Activated CD4-positive, CD25-positive, alpha-beta regulatory T cell treated with anti-CD3 and anti-CD28 coated beads, Interleukin-2, amount 50 U/mL, for 72 hours (primary cell): Measurements from ENCODE around the gene AUTS2.

Experiments
- DNase-seq: peaks from one replicate; pipeline ENCODE4 v3.0.0; 2021

AUTS2 gene

GRCh38 chr7:70376561-70377031, 778.3 kb downstream of the AUTS2 start:
- no peak for DNase-seq

- DNase-seq: no peak
These were observed 779.7 kb downstream of the AUTS2 start for GRCh38 chr7:70377957-70378356.

DNA sequence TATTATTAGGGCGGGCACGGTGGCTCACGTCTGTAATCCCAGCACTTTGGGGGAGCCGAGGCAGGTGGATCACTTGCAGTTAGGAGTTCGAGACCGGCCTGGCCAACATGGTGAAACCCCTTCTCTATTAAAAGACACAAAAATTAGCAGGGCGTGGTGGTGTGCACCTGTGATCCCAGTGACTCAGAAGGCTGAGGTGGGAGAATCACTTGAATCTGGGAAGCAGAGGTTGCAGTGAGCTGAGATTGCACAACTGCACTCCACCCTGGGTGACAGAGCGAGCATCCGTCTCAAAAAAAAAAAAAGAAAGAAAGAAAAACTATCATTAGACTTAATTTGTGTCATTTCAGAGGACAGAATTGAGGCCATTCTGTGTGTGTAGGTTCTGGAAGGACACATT, 780.9 kb downstream of the AUTS2 start:
- DNase-seq: no peak

DNA sequence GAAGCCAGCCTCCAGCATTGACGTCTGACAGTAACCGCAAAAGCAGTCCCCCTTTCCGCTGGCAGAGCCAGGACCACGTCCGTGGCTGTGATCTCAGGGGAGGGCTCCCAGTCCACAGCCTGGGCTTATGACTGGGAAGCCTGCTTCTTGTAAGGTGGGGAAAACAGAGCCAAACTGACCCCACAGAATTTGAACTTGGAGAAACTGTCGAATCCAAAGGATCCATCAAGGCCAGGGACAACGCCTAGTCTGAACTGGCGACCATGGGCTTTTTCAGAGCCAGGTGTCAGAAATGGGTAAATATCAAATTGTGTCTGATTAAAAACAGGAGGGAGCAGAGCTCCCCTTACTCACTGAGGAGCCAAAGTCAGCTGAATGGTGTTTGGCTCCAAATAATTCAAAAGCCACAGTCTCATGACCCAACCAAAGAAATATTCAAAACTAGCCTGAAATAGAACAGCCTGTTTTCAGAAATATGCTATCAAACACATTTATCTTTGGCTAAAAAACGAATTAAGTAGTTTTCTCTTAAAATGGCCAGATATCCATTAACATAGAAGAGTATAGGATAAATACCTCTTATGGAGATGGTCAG, 782.2 kb downstream of the AUTS2 start:
- DNase-seq: no peak

DNA sequence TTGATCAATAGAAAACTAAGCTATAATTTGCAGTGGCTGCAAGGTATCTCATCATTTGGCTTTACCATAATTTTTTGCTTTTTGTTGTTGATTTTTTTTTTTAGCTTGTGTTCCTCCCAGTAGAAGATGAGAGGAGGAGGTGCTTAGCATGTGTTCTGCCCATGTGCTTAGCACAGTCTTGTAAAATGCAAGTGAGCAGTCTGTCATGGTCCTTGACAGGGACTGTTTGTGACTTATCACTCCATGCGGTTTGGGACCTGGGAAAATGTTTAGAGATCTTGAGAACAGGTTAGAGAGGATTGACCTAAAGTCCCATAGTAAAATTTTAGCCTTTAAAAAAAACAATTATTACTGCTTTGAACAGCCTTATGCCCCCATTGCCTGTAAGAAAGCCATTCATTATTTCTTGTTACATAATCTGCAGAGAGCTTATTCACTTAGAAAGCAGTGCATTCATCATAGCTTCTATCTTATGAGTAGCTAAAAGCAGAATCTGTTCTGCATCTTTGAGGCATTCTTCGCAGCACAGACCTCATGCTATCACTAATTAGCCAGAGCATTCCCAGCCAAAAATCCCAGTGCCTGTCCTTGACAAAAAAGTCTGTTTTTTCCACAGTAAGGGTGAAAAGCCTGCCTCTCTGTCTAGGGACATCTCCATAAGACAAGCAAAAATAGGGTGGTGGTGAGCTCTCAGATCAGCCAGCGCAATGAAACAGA, 784.9 kb downstream of the AUTS2 start:
- no peak for DNase-seq

DNA sequence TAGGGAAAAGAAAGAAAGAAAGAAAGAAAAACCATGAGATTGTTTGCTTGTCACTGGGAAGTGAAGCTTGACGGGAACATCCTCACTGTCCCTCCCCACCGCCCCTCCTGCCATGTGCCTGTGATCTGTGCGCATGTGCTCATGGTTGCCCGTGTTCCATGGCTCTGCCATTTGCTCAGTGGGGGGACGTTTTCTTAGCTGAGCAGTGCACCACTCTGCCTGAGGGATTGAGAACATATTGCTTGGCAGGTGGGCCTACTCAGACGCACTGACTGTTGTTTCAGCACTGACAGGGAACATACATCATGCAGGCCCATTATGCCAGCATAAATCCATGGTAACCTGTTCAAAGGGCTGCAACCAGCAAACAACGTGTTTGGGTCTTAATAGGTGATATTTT, 785.7 kb downstream of the AUTS2 start:
- DNase-seq: no peak

DNA sequence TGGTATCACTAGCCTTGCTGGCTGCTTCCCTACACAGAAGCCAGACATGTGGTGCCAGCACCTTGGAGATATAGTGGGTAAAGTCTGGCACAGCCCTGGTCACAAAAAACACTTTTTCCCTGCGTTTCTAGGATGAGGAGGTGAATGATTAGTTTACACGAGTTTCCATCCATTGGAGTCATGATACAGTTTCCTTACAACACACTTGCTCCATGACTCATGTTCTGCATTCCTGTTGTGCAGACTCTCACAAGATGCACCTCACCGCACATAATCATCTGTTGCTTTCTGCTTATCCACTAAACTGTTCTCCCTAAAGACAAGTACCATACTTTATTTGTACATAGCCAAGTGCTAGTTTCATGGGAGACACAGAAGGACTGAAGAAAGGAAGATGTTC, 786.6 kb downstream of the AUTS2 start:
- DNase-seq: no peak

GRCh38 chr7:70387217-70387616, 788.9 kb downstream of the AUTS2 start:
- no peak for DNase-seq

- no peak for DNase-seq
These were observed 791.4 kb downstream of the AUTS2 start for GRCh38 chr7:70389531-70390151.

DNA sequence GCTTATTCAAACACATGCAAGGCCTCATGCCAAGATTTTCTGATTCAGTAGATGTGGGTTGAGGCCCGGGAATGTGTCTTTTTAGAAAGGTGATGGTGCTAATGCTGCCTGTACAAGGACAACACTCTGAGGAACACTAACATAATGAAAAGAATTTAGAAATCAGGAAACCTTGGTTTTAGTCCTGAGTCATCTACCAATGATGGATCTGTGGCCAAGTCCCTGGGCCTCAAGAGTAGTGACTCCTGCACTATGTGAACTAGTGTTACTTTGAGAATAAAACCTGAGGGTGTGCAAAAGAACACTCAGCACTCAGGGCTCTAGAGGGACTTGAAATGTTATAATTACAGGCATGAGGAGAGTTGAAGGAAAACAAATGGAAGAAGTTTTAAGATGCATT, 792.0 kb downstream of the AUTS2 start:
- DNase-seq: no peak

GRCh38 chr7:70392256-70392876, 794.1 kb downstream of the AUTS2 start:
- no peak for DNase-seq

- DNase-seq: no peak
These were observed 794.7 kb downstream of the AUTS2 start for GRCh38 chr7:70392877-70393435.

GRCh38 chr7:70393956-70394355, 795.7 kb downstream of the AUTS2 start:
- DNase-seq: no peak

DNA sequence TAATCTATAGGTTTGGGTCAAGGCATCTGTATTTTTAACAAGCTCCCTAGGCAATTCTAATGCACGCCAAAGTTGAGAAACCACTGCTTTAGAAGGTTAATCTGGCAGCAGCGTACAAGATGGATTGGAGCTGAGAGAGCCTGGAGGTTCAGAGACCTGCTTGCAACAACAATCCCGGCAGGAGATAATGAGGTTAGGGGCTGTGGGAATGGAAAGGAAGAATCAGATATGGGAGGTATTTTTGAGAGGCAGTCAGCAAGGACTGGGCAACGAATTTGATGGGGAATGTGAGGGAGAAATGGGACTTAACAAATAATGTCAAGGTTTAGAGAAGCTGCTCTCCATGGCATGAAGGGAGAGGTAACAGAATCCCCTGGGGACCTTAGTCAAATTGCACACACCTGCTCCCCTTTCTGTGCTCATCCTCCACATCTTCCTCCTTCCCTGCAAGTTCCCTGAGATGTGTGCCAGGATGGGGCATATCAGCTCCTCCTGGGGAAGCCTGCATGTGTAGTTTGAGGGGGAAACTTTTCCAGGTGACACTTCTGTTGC, 802.6 kb downstream of the AUTS2 start:
- no peak for DNase-seq

DNA sequence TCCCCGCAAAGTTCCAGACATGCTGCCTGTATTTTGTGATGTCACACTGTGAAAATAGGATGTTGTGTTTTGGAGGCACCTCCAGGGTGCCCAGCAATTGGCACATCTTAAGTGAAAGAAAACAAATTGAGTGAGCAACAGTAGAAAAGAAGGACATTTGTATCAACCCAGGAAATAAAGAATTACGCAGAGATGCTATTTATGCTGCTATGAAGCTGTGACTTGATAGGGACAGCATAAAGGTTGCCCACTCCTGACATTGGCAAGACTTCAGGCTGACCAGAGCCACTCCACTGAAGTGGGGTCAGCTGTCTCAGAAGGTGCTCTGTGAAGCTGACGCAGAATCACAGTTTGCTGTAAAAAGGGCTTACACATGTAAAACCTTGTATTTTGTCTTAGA, 803.8 kb downstream of the AUTS2 start:
- no peak for DNase-seq

- no peak for DNase-seq
These were observed 807.0 kb downstream of the AUTS2 start for GRCh38 chr7:70405241-70405640.

GRCh38 chr7:70406186-70406949, 808.1 kb downstream of the AUTS2 start:
- no peak for DNase-seq

GRCh38 chr7:70406950-70407209, 808.6 kb downstream of the AUTS2 start:
- DNase-seq: no peak

DNA sequence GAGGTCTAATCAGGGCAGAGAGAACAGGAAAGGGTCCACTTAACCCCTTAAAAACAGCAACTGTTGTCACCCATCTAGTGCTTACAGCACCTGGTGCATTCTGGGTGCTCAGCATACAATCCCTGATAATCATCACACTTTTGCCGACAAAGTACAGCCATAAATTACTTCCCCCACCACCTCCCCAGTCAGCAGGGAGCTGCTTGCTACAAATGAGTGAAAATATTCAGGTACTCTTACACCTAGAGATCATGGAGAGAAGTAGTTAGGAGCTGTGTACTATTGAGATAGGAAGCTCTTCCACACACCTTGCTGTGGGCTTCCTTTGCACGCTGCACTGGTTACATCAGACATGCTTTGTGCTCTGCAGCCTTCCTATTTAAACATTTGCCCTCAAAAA, 810.2 kb downstream of the AUTS2 start:
- no peak for DNase-seq

DNA sequence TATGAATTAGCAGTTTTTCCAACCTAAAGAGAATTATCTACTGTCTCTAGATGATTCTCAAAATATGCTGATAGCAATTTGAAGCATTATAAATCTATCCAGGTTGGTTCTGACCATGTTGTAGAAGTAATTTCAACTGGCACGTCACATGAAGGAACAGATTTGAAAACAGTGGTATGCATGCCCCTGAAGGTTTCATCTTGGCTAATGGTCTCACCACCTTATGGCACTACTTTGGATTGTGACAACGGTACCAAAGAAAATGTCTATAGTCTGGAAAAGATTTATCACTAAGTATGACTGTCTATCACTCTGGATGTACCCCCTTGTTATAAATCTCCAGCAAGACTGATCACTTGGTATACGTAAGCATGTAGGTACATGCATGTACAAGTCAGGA, 810.6 kb downstream of the AUTS2 start:
- DNase-seq: no peak

- no peak for DNase-seq
These were observed 812.0 kb downstream of the AUTS2 start for GRCh38 chr7:70410134-70410750.

DNA sequence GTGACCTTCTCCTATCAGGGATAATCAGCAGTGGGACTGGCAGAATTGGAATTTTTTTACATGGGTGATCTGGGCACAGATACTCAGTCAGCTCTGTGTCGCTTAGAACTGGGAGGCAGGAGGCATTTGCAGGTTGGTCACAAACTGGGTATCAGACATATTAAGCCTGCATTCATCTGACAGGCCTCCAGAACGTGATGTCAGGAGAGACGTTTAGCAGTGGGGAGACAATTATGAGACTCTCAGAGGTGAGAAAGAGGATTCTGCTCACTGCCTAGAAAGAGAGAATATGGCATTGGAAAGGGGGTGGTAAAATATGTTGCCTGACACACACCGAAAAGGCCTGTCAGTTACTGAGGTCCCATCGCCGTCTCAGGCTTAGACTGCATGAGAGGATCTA, 816.1 kb downstream of the AUTS2 start:
- DNase-seq: no peak
